Endothelial cell (in vitro differentiated cells): ENCODE data around the gene ADCY1. TPM values are rescaled to one million over a fixed set of nuclear protein-coding genes. Genes with fewer than 3 reads are reported as not detected.

ENCODE experiments used
- DNase-seq: peaks from one replicate; pipeline ENCODE4 v3.0.0; 2021; ENCODE audit warnings: low spot score
- H3K27ac Mint-ChIP-seq: one replicate; pipeline ENCODE4 v1.8.0; 2021; ENCODE audit warnings: mixed read lengths, inconsistent platforms; ENCODE audit not compliant: unreplicated experiment
- H3K27me3 Mint-ChIP-seq: one replicate; pipeline ENCODE4 v1.8.0; 2021; ENCODE audit warnings: mild to moderate bottlenecking, moderate library complexity, mixed read lengths, inconsistent platforms; ENCODE audit not compliant: unreplicated experiment
- H3K36me3 Mint-ChIP-seq: one replicate; pipeline ENCODE4 v1.8.0; 2021; ENCODE audit warnings: mild to moderate bottlenecking, low read depth, mixed read lengths, inconsistent platforms; ENCODE audit not compliant: unreplicated experiment
- H3K4me1 Mint-ChIP-seq: one replicate; pipeline ENCODE4 v1.8.0; 2021; ENCODE audit warnings: mild to moderate bottlenecking, mixed read lengths, inconsistent platforms; ENCODE audit not compliant: unreplicated experiment
- H3K4me3 Mint-ChIP-seq: one replicate; pipeline ENCODE4 v1.8.0; 2021; ENCODE audit warnings: mild to moderate bottlenecking, mixed read lengths, inconsistent platforms; ENCODE audit not compliant: unreplicated experiment
- H3K9me3 Mint-ChIP-seq: one replicate; pipeline ENCODE4 v1.8.0; 2021; ENCODE audit warnings: mixed read lengths, inconsistent platforms; ENCODE audit not compliant: unreplicated experiment
- CTCF ChIP-seq: fragments of 200-600 bp; sonication (generic); IDR thresholded peaks from one replicate; pipeline ENCODE4 v1.5.0; 2021; ENCODE audit warnings: antibody characterized with exemption; ENCODE audit not compliant: unreplicated experiment
- total RNA-seq: library from RNA; stranded (reverse); fragmentation: NEBNext Ultra II Directional; extraction: Animal tissue kit (Norgen Biotek cat#: 25700); gene quantifications from one replicate; pipeline ENCODE4 v1.2.1, GENCODE V29; 2021; ENCODE audit not compliant: unreplicated experiment

The ADCY1 gene
- total RNA-seq, 1 donor from 2014 or later, result 50.7 TPM

- Mint-ChIP-seq H3K27ac (no peak overlapping the region), H3K4me1 (peaks cover 53% of the 10 kb centered on the region), H3K9me3 (no peaks in the 10 kb centered on the region), H3K4me3 (no peak overlapping the region), H3K36me3 (peaks cover 6% of the 10 kb centered on the region), H3K27me3 (peaks cover 3% of the 10 kb centered on the region)
- no peak for TF ChIP-seq CTCF
- DNase-seq, result no peak
These were observed 64.7 kb downstream of the ADCY1 start for GRCh38 chr7:45638916-45639315.

- no peak overlapping the region for H3K27ac Mint-ChIP-seq
- H3K4me1 Mint-ChIP-seq, result peaks cover 60% of the 10 kb centered on the region
- DNase-seq, result no peak
- H3K27me3 Mint-ChIP-seq, result peaks cover 3% of the 10 kb centered on the region
- no peak for TF ChIP-seq CTCF
- H3K36me3 Mint-ChIP-seq, result peaks cover 6% of the 10 kb centered on the region
- H3K4me3 Mint-ChIP-seq, result no peak overlapping the region
- H3K9me3 Mint-ChIP-seq, result no peaks in the 10 kb centered on the region
These were observed 67.9 kb downstream of the ADCY1 start for GRCh38 chr7:45642044-45642443.

GRCh38 chr7:45643630-45644029 lies 69.5 kb downstream of the ADCY1 start:
- peaks cover 1% of the 10 kb centered on the region for H3K27me3 Mint-ChIP-seq
- H3K4me1 Mint-ChIP-seq, result peaks cover 51% of the 10 kb centered on the region
- H3K9me3 Mint-ChIP-seq, result no peaks in the 10 kb centered on the region
- no peak for TF ChIP-seq CTCF
- H3K27ac Mint-ChIP-seq, result no peak overlapping the region
- H3K4me3 Mint-ChIP-seq, result no peak overlapping the region
- no peak for DNase-seq
- H3K36me3 Mint-ChIP-seq, result peaks cover under 1% of the 10 kb centered on the region

- H3K27ac Mint-ChIP-seq, result no peak overlapping the region
- no peak for TF ChIP-seq CTCF
These were observed 70.1 kb downstream of the ADCY1 start for GRCh38 chr7:45644237-45644636.

GRCh38 chr7:45645141-45645969 lies 71.2 kb downstream of the ADCY1 start:
- DNase-seq, result no peak
- Mint-ChIP-seq H3K4me1 (peaks cover 45% of the 10 kb centered on the region), H3K27me3 (peaks cover 3% of the 10 kb centered on the region), H3K36me3 (peaks cover 12% of the 10 kb centered on the region), H3K4me3 (no peak overlapping the region), H3K27ac (no peak overlapping the region), H3K9me3 (no peaks in the 10 kb centered on the region)
- TF ChIP-seq CTCF, result no peak

More at GRCh38 chr7:45644237-45644636, 70.1 kb downstream of the ADCY1 start:
- peaks cover 49% of the 10 kb centered on the region for H3K4me1 Mint-ChIP-seq
- no peak overlapping the region for H3K4me3 Mint-ChIP-seq
- no peaks in the 10 kb centered on the region for H3K9me3 Mint-ChIP-seq
- no peak for DNase-seq
- peaks cover 6% of the 10 kb centered on the region for H3K36me3 Mint-ChIP-seq
- H3K27me3 Mint-ChIP-seq, result peaks cover 3% of the 10 kb centered on the region
